Eye (tissue), 1 donor: ENCODE results near the gene GRIK3.

Experiments
- DNase-seq: peaks from one replicate; pipeline ENCODE4 v3.0.0-alpha.2; 2015

Gene GRIK3

GRCh38 chr1:36807262-36807661, 227.1 kb downstream of the GRIK3 start:
- no peak for DNase-seq

- no peak for DNase-seq
Observed at GRCh38 chr1:36805979-36806640, 228.2 kb downstream of the GRIK3 start.

- DNase-seq, result no peak
Observed at GRCh38 chr1:36804669-36805314, 229.5 kb downstream of the GRIK3 start.

- no peak for DNase-seq
Observed at GRCh38 chr1:36803868-36804570, 230.3 kb downstream of the GRIK3 start.

GRCh38 chr1:36802018-36802417, 232.3 kb downstream of the GRIK3 start:
- DNase-seq, result no peak

- DNase-seq, result no peak
Observed at GRCh38 chr1:36797761-36798160, 236.6 kb downstream of the GRIK3 start.

GRCh38 chr1:36796733-36797132, 237.6 kb downstream of the GRIK3 start:
- DNase-seq, result no peak

- DNase-seq, result no peak
Observed at GRCh38 chr1:36796106-36796590, 238.2 kb downstream of the GRIK3 start.

GRCh38 chr1:36794460-36794859, 239.9 kb downstream of the GRIK3 start:
- no peak for DNase-seq

- no peak for DNase-seq
Observed at GRCh38 chr1:36793452-36793851, 240.9 kb downstream of the GRIK3 start.

GRCh38 chr1:36792292-36792691, 242.0 kb downstream of the GRIK3 start:
- DNase-seq, result no peak

- DNase-seq, result no peak
Observed at GRCh38 chr1:36790191-36790590, 244.1 kb downstream of the GRIK3 start.

GRCh38 chr1:36789535-36789934, 244.8 kb downstream of the GRIK3 start:
- DNase-seq, result no peak

GRCh38 chr1:36787312-36787913, 246.9 kb downstream of the GRIK3 start:
- no peak for DNase-seq

- no peak for DNase-seq
Observed at GRCh38 chr1:36786425-36786824, 247.9 kb downstream of the GRIK3 start.

- peak; percentile 35 for DNase-seq
Observed at GRCh38 chr1:36784147-36784859, 250.0 kb downstream of the GRIK3 start.

GRCh38 chr1:36783475-36783874, 250.8 kb downstream of the GRIK3 start:
- DNase-seq, result no peak

- DNase-seq, result no peak
Observed at GRCh38 chr1:36782785-36783184, 251.5 kb downstream of the GRIK3 start.

GRCh38 chr1:36782085-36782484, 252.2 kb downstream of the GRIK3 start:
- DNase-seq, result no peak

- no peak for DNase-seq
Observed at GRCh38 chr1:36781098-36781497, 253.2 kb downstream of the GRIK3 start.

- peak; percentile 20 for DNase-seq
Observed at GRCh38 chr1:36778740-36779139, 255.6 kb downstream of the GRIK3 start.

- peak; percentile 44 for DNase-seq
Observed at GRCh38 chr1:36776948-36777831, 257.1 kb downstream of the GRIK3 start.
